NCI-H526 treated with DMSO at 0.1 percent for 48 hours (cell line): ENCODE measurements around the gene TMEM220.
A peak's percentile ranks its signal among the peaks of the same experiment; 100 is the strongest.
"Not testable (repeated sequence)": the region's sequence is repeated elsewhere in the genome, so short reads cannot be mapped to it uniquely, and the experiment has no call there.

Source experiments
- DNase-seq: peaks from one replicate; lab custom pipeline; 2025; lab: John Stamatoyannopoulos, UW

The TMEM220 gene

DNA sequence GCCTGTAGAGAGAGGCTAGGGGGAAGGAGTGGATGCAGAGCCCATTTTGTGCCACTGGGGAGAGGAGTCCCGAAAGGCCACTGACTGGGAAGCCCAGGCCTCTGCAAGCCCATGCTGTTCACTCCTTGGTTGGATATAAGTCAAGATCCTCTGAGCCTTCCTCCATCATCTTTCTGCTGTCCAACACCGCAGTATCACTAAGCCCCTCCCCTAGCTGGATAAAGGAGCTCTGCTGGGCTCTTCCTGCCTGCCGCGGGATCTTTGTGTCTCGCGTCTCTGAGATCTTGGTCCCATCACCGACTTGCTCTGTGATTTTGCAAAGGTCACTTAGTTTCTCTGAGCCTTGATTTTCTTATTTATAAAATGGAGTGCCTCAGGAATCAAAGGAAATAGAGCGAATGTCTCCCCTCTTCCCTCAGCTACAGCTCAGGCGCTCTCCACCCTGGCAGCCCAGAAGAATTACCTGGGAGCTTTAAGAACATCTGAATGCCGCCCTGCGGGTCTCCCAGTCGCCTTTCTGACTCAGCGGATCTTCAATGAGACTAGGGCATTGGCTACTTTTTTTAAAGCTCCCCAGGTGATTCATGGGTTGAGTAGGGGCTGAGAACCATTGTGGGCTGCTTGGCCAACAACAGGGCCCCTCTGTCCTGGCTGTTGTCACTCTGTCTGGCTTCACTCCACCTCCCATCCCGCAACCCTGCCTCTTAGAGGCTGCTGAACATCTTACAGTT lies 25.2 kb upstream of the TMEM220 start:
- DNase-seq = no peak

- DNase-seq = no peak
These were observed 24.3 kb upstream of the TMEM220 start for GRCh38 chr17:10754109-10754508.

- DNase-seq = no peak
These were observed 22.9 kb upstream of the TMEM220 start for GRCh38 chr17:10752696-10753095.

GRCh38 chr17:10751563-10751962 lies 21.7 kb upstream of the TMEM220 start:
- DNase-seq = no peak

DNA sequence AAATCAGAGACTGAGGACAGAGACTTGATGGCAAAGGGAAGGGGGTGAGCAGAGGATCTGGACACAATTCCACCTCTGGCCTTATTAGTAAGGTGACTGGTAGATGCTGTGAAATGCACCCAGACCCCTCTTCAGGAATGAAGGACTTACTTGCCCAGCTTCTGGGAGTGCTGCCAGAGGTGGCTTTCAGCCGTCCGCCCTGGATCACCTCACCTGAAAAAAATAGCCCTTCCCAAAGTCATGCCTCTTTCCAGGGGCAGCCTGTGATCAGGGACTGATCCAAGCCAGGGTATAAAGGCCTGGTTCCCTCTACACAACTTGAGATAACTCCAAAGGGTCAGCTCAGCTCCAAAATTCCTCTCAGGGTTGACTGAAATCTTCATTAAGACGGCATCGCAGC lies 20.4 kb upstream of the TMEM220 start:
- no peak for DNase-seq

DNA sequence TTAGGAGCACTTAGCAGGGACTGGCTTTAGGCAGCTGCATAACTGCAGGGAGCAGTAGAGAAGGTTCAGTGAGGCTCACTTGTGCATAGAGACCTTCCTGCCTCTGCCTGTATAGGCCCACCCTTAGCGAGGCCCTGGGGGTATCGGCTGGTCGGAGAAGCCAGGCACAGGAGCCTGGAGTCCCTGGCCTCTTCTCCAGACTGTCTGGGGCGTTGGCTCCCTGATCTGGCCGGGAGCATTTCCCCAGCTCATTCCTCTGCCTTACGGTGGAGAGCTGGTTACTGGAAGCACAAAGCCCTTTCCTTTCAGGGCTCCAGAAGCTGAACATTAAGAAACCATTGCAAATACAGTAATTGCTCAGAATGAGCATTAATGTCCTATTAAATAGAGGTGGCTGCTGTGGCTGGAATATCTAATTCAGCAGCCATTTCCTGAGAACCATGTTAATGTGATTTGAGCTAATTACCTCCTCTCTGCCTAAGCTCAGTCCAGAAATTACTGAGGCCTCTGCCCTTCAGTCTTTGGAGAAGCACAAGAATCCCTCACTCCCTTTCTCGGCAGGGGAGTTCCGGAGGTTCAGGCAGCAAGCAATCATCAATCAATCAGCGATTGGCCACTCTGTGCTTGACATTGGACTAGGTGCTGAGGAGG lies 18.8 kb upstream of the TMEM220 start:
- DNase-seq = no peak

DNA sequence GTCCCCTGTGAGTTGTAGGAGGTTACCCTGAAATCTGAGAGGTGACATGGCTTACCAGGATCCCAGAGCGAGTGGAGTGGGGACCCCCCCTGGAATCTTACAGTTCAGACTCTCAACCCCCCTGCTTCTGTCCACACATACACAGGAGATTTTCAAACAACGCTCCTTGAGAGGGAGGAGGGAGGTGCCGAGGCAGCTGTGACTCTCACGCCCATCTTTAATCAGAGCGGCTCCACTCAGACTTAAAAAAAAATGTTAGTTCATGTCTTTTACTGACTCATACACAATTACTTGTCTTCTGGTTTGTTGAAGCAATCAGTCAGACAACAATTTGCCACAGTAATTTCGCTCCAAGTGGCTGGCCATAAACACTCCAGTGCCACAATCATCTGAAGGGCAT lies 15.4 kb upstream of the TMEM220 start:
- DNase-seq = no peak

- DNase-seq = no peak
These were observed 14.7 kb upstream of the TMEM220 start for GRCh38 chr17:10744501-10745000.

DNA sequence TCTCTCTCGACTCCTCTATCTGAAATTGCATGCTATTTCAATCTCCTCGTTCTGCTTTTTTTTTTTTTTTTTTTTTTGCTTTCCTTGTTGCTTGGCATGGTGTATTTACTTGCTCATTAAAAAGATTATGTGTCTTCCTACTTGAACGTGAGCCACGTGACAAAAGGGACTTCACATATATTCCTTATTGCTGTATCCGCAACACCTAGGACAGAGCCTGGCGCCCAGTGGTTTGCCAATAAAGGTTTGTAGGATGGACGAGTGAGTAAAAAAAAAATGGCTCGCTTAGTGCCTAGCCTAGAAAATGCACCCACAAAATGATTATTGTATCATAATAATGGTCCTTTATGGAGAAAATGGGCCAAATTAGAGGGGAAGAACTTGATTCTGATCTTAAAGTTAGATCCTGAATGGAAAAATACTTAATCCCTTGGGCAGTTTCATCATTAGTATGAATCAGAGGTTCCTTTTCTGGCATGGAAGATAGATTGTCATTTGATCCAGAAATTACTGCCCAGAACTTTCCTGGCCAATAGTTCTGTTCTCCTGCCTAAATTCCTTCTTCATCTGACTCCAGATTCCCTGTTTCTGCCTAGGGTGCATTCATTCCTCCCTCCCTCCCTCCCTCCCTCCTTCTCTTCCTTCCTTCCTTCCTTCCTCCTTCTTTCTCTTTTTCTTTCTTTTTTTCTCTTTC lies 13.6 kb upstream of the TMEM220 start:
- no peak for DNase-seq

GRCh38 chr17:10742431-10742830 lies 12.6 kb upstream of the TMEM220 start:
- DNase-seq = no peak

DNA sequence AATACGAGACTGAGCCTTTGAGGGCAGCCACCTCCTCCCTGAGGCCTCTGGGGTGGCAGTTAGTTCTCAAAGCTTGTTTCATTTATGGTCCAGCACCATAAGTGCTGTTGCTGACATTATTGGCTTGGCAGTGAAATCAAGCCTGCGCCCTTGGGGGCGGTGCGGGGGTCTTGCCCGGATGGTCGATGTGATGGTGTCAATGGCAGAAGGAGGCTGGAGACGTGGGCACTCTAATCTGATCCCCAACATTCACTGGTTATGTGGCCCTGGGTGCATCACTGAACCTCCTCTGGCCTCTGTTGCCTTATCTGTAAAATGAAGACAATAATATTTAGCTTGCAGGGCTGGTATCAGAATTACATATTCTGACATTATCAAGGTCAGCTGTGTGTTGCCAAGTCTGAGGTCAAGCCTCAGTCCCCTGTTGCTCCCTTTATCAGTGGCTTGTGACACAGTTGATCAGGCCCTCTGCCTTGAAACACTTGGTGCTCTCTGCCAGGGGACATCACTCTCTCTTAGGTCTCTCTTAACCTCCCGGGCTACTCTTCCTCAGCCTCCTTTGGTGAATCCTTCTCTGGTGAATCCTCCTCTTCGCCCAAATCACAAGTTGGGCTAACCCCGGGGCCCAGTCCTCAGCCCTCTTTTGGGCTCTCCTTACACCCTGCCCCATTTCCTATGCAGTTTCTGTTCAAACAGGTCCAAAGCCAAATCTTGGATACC lies 11.8 kb upstream of the TMEM220 start:
- DNase-seq = no peak

- DNase-seq = no peak
These were observed 9.6 kb upstream of the TMEM220 start for GRCh38 chr17:10739386-10739785.

- DNase-seq = no peak
These were observed 8.9 kb upstream of the TMEM220 start for GRCh38 chr17:10738521-10739258.

- DNase-seq = no peak
These were observed 7.9 kb upstream of the TMEM220 start for GRCh38 chr17:10737736-10738135.

GRCh38 chr17:10737168-10737622 lies 7.4 kb upstream of the TMEM220 start:
- peak; percentile 16 for DNase-seq

DNA sequence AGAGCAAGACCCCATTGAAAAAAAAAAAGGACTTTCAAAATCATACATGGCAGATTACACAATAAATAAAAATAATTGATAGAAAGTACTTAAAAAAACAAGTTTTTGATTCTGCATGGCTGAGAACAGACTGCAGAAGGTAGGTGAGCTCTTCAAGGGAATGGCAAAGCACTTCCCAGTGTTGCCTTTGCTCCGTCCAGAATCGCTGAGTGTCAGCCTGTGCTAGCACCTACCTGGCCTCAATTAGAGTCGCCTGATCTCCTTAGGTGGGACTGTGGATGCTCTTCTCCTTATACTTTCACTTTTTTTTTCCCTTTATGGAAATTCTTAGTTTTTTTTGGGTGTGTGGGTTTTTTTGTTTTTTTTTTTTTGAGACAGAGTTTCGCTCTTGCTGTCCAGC lies 6.0 kb upstream of the TMEM220 start:
- no peak for DNase-seq

DNA sequence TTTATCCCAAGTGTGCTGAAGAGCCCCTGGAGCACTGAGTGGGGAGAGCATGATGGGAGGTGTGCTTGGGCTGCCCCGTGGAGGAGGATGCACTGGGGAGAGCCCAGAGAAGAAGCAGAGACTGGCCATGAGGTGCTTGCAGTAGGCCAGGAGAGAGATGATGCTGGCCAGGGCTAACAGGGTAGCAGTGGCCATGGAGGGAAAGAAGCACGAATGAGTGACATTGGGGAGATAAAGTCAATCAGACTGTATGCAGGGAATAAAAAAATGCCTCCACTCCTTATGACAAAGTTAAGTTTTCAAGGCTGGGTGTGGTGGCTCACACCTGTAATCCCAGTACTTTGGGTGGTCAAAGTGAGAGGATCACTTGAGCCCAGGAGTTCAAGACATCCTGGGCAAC lies 5.4 kb upstream of the TMEM220 start:
- no peak for DNase-seq

DNA sequence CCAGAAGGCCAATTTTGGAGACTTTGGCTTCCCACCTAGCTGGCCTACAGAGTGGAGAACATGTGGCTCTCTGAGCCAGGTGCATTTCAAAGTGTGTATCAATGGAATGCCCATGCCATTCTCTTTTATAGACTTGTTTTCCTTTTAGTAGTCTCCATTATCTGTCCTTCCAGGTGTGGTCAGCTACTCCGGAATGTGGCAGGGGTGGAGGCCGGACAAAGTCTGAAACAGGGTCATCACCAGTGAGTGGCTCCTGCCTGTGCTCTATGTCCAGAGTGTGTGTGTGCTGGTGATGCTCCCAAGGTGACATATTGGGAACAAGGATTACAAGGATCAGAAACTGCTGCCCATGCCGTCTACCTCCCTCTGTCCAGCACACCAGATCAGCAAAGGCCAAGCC lies 3.8 kb upstream of the TMEM220 start:
- no peak for DNase-seq

DNA sequence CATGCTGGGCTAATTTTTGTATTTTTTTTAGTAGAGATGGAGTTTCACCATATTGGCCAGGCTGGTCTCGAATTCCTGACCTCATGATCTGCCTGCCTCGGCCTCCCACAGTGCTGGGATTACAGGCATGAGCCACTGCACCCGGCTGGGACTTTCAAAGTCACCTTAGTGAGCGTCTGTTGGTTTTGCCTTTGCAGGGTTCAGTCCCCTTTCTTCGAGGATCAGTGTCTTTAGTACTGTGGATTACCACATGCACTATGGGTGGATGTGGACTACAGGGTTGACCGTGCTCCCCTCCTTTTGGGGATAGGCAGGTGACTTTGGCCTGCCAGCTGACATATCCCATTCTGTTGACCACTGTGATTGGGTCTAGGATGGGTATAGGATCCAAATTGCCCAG lies 2.3 kb upstream of the TMEM220 start:
- DNase-seq = not testable (repeated sequence)

DNA sequence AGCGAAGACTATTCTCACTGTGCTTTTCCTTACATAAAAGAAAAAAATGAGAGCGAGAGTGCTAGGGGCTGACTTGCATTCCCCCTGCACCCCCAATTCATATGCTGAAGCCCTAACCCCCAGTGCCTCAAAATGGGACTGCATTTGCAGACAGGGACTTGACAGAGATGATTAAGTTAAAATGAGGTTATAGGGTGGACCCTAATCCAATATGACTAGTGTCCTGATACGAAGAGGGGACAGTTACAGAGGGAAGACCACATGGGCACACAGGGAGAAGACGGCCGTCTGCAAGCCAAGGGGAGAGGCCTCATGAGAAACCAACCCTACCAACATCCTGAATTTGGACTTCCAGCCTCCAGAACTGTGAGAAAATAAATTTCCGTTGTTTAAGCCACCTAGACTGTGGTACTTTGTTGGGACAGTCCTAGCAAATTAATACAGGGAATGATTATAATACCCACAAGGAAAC lies 1.6 kb upstream of the TMEM220 start:
- no peak for DNase-seq

GRCh38 chr17:10730247-10730646 lies 424 bp upstream of the TMEM220 start:
- not testable (repeated sequence) for DNase-seq
